NCI-H2227 (cell line): ENCODE data around the gene ADGRG7.

ENCODE experiments used
- DNase-seq: peaks from one replicate; lab custom pipeline; 2025; ENCODE audit not compliant: unreplicated experiment; lab: John Stamatoyannopoulos, UW

Gene ADGRG7

DNA sequence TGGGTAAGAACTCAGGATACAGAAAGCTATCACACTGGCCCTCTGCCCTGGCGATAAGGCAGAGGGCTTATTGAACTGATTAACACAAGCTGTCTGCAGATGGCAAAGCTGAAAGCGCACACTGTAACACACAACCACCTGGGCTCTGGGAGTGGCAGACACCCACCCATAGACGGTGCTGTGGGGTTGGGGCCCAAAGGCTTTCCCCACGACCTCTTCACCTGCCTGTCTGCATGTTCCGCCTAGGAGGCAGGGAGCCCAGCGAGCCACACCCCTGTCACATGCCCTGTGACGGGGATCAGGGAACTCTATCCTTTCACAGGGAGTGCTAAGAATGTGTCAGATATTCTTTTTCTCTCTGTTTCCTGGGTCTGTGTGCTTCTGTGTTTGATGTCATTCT is 87.8 kb downstream of the ADGRG7 start:
- no peak for DNase-seq

DNA sequence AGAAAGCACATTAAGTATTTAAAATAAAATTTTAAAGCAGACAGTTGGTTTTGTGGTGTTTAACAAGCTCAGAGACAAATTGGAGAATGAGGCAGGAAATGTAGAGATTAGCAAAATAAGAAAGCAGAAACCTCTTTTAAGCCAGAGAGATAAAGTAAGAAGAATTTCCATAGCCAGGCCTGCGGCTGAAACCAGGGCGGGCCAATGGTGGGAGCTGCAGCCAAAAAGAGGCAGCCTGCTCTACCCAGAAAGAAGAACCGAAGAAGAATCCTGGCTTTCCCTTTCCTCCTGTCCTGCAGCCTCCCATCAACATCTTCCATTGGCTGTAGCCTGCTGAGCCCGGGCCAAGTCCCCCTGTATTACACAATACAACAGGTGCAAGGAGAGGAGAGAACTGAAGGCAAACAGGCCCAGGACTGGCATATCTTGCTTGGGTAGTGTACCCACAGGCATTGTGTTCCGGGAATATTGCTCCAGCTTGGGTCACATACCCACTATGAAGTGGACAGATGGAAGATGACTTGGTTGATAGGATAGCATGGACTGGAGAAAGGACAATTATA is 88.4 kb downstream of the ADGRG7 start:
- DNase-seq, result no peak

DNA sequence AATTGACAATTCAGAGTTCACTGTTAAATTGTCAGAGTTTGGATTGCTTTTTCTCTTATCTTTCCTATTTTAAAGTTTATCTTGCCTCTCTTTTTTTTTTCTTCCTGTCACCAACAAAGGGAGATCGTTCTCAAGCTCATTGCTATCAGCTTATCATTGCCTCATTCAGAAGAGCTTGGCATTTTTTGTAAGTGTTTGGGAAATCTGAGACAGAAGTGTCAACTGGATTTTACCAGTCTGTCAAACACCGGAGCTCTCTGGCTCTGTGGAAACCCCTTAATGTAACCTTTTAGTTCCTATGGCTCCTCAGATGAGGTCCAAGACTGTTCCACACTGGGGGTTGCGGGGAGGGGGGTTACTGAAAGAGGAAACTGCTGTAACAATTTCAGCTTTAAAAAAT is 89.3 kb downstream of the ADGRG7 start:
- DNase-seq, result no peak

DNA sequence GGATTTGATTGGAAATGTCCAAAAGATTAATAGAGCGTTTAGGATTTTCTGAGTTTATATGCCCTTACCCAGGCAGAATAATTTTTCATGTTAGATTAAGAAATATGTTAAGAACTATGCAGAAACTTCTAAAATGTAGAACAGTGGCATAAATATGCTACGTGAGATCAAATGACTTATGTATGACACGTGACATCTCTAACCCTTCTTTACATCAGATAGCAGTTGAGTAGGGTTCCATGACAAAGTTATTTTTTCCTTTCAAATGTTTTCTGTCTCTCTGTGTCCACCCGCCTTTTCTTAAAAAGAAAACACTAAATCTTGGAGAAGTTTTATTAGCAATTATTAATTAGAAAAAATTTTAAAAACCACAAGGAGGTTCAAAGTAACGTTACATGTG is 91.3 kb downstream of the ADGRG7 start:
- DNase-seq, result no peak

DNA sequence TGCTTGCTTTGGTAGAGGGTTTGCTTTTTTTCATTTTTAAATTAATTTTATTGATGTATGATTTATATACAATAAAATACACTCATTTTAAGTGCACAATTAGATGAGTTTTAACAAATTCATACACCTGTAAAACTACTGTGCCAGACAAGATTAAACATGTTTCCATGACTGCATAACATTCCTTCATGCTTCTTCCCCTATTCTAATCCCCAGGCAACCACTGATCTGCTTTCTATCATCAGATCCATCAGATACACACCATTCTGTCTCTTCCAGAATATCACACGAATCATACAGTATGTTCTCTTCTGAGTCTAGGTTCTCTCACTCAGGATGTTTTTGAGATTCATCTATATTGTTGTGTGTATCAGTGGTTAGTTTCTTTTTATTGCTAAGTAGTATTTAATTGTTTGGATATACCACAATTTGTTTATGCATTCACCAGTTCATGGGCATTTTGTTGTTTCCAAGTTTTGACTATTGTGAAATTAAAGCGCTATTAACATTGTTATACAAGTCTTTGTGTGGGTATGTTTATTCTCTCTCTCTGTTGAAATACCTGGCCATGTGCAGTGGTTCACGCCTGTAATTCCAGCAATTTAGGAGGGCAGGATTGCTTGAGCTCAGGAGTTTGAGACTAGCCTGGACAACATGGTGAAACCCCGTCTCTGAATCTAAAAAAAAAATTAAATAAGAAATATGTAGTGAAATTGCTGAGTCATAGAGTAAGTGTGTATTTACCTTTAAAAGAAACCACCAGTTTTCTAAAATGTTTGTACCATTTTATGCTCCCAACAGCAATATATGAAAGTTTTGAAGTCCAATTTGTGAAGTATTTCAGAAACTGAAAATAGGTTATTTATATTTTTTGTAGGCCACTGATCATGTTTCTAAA is 92.9 kb downstream of the ADGRG7 start:
- no peak for DNase-seq

DNA sequence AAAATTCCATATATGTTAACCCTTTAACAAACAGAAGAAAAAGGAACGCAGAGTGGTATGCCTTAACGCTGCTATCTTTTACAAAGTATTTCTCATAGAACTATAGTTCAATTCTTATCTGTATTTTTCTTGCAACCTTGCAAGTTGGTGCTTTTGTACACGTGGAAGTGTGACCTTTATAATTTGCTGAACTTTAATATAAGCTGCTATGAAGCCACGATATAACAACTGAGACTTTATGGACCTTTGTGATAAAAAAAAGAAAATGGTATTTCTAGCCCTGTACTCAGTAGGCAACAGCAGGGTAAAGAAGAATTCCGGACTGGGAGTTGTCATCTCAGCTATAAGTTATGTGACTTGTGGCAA is 93.6 kb downstream of the ADGRG7 start:
- no peak for DNase-seq

DNA sequence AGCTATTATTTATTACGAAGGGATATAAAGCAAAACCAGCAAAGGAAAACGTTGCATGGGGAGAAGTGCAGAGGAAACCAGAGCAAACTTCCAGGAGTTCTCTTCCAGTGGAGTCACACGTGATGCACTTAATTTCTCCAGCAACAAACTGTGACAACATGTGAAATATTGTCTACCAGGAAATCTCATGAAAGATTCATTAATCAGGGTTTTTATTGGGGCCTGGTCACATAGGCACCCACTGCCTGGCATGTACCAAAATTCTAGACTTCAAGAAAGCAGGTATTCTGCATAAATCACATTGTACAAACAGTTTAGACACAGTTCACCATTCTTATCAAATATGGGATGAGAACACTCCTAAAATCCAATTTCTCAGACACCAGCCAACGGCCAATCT is 94.5 kb downstream of the ADGRG7 start:
- DNase-seq, result no peak

DNA sequence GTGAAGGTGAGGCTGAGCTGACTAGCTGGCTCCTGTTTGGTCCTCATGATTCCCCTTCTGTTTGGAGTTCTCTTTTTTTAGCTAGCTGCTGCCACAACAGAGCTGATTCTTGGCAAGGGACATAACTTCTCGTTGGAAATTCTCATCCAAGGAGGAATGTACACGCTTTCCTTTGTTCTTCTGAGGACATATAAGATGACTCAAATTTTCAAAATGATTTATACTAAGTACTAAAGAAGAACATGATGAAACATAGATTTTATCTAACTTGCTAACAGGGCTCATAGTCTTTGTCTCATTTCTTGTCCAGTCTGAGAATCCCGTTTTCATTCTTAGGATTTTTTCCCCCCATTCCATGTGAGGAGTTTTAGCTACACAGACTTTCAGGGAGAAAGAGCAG is 97.0 kb downstream of the ADGRG7 start:
- no peak for DNase-seq

DNA sequence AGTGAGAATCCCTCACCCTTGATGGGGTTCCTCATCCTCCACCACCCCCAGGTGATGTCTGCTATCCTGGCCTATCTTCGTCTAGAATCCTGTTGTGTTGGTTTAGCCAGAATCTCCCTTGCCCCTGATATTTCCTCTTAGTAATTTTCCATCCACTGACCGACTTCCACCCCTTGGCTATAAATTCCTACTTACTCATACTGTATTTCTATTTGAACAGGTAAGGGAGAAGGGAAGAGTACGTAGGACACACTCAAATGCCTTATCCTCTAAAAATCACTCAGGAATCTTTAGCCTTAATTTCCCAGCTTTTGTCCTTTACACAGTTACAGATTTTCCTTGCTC is 99.2 kb downstream of the ADGRG7 start:
- DNase-seq, result no peak

DNA sequence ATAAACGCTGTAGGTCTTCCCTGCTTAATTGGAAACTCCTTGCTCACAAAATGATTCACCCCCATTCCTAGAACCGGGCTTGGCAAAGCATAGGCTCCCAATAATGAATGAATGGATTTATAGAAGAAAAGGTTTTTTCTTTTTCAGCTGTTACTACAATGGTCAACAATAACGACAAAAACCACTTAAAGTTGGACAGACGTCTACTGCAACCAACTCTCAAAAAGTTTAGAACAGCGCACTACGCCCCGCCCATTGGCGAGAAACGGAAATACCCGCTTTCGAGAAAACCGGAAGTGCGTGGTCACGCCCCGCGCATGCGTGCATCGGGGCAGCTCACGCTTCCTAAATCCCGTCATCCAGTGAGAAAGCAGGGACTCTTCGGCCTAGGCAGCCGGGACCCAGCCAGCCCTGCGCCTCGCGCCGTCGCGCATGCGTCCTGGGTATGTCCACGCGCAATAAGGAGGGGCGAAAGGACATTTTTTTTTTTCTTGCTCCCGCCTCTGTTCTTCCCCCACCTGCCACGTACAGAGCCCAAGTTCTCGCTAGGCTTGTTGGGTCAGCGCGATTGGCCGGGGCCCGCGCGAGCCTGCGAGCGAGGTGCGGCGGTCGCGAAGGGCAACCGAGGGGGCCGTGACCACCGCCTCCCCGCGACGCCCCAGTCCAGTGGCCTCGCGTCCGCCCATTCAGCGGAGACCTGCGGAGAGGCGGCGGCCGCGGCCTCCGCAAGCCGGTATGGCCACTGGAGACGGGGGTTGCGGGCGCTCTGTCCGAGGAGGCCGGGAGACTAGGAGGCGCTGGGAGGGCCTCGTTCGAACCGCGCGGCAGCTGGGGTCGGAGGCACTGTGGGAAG is 99.8 kb downstream of the ADGRG7 start, which contains the start of gene TFG:
Gene TFG (plus strand): TSS at position 506 of the 853 bp plus-strand sequence. CDS start 4,192 bp downstream, outside the sequence.
- DNase-seq, result peak; percentile 98

DNA sequence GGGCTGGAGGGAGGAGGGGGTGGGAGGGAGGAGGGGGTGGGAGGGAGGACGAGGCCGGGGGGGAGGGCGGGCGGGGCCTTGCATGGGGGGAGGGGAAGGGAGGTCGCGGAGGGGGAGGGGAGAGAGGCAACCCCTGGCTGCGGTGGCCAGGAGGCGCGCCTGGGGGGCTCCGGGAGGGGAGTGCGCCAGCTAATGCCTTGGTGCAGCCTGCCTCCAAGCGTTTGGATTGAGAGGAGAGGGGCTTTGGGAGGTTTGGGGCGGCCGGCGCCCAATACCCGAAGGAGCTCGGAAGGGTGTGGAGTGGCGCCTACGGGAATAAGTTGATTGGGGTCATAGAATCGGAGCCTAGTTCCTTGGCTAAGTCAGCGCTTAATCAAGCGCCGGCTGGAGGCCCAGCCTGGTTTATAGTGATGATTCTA is 100.5 kb downstream of the ADGRG7 start:
- peak; percentile 64 for DNase-seq

DNA sequence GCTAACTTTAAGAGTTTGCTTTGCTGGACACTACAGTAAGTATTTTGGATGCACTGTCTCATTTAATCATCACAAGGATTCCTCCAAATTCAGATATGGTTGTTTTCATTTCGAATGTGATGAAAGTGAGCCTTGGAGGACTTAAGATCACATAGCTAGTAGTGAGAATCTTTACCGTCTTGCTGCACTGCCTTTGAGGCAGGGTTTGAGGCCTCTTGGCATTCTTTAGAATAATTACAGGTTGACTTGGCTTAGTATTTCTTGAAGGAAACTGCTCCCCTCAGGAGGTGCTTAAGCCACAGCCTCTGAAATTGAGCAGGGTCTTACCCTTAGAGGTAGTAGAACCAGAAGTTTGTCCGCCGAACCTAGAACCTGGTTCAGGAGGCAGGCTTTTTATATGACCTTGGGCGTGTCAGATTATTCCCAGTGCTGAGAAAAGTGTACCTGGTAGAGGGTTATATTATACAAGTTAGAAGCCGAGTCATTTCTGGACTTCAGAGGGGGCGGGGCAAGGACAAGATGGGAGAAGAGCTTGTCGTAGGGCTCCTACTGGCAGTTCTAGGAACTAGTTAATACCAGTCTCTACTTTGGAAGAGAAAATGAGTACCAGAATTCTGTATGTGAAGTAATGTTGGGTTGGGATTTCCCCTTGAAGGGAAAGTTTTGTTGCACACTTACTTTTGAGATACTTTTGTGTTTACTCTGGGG is 101.0 kb downstream of the ADGRG7 start:
- DNase-seq, result peak; percentile 43

DNA sequence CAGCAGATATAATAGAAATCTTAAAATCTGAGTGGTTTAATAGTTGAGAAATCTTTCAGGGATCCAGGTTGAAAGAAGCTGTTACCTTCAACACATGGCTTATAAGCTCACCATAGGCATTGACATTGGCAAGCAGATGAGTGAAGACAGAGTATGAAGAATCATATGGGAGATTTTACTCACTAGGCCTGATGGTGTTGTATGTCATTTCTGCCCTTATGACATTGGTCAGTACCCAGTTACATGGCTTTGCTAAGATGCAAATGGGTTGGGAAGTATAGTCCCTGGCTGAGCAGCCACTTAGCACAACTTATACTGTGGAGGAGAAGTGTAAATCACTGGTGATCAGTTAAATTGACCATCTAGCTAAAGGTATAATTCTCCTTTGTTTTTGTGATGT is 105.8 kb downstream of the ADGRG7 start:
- DNase-seq, result no peak

DNA sequence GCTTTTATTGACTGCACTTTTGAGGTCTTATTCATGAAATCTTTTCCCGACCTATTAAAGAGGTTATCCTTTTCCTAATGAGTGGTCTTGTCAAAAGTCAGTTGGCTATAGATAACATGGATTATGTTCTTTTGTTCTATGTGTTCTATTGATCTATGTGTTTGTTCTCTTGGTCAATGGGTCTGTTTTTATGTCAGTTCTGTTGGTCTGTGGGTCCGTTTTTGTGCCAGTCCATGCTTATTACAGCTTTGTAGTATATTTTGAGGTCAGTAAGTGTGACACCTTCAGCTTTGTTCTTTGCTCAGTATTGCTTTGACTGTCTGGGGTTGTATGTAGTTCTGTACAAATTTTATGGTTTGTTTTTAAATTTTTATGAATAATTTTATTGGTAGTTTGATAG is 107.7 kb downstream of the ADGRG7 start:
- no peak for DNase-seq

DNA sequence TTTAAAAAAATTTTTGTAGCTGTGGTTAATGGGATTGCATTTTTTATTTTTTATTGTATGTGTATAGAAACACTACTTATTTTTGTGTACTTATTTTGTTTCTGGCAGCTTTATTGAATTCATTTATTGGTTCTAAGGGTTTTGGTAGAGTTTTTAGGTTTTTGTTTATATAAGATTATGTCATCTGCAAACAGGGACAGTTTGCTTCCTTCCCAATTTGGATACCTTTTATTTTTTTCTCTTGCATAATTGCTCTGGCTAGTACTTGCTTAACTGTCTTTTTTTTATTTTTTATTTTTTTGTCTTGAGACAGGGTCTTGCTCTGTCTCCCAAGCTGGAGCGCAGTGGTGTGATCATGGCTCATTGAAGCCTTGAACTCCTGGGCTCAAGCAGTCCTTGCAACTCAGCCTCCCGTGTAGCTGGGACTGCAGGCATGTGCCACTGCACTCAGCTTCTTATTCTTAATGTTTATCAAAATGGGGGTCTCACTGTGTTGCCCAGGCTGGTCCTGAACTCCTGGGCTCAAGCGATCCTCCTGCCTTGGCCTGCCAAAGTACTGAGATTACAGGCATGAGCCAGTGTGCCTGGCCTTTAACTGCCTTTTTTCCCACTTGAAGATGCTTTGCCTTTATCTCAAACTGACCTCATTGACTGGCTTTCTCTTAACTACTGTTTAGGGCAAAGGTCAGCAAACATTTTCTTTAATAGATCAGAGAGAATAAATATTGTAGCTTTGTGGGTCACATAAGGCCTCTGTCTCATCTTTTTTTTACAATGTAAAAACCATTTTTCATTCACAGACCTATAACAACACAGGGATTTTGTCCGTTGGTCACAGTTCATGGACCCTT is 108.5 kb downstream of the ADGRG7 start:
- no peak for DNase-seq

DNA sequence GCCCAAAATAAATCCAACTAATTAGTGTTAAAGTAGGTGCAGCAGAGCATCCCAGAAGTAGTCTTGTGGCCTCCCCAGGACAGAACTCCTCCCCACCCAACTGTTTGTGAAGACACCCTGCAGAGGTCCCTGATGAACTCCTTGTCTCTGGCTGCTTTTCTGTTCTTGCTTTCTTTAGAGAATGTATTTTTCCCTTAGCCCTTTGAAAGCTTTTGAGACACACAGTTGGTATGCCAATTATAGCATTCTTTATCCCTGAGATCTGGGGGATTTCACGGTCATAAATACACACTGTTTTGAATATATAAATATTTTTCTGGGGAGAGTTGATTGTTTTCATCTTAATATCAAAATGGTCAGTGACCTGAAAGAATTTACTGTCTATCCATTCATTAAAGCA is 109.7 kb downstream of the ADGRG7 start:
- no peak for DNase-seq

DNA sequence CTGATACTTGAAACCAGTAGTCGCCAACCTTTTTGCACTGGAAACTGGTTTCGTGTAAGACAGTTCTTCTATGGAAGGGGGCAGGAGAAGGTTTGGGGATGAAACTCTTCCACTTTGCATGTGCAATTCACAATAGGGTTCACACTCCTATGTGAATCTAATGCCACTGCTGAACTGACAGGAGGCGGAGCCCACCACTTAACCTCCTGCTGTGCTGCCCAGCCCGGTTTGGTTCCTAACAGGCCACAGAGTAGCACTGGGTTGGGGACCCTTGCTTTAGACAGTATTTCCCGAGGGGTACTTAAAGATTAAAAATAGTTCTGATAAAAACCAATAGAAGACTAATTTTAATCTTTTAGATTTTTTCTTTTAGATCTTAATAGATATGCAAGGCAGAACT is 111.0 kb downstream of the ADGRG7 start:
- DNase-seq, result peak; percentile 13

DNA sequence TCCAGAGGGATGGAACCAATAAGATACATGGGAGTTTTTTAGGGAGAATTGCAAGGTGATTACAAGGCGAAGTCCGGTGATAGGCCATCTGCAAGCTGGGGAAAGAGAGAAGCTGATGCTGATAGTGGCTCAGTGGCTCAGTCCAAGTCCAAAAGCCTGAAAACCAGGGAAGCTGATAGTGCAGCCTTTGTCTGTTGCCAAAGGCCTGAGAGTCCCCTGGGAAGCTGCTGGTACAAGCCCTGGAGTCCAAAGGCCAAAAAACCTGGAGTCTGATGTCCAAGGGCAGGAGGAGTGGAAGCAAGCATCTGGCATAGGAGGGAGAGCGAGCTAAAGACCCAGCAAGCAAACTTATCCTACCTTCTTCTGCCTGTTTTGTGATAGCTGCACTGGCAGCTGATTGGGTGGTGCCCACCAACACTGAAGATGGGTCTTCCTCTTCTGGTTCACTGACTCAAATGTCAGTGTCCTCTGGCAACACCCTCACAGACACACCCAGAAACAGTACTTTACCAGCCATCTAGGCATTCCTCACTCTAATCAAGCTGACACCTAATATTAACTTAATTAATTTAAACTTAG is 116.6 kb downstream of the ADGRG7 start:
- no peak for DNase-seq

DNA sequence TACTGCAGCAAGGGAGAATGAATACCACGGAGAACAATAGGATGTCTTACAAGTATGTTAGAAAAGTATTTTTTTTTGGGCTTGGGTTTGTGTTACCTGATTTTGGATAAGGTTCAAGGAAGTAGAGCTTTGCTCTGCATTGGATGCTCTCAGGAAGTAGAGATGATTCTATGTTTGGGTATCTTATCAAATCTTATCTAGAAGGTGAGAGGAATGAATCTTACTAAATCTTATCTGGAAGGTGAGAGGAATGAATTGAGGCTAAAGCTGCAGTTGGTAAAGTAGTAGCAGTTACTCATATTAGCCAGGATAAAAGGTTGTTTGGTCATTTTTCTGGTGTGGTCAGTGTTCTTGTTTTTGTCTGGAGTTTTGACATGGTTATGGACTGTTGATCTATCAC is 117.3 kb downstream of the ADGRG7 start:
- no peak for DNase-seq

DNA sequence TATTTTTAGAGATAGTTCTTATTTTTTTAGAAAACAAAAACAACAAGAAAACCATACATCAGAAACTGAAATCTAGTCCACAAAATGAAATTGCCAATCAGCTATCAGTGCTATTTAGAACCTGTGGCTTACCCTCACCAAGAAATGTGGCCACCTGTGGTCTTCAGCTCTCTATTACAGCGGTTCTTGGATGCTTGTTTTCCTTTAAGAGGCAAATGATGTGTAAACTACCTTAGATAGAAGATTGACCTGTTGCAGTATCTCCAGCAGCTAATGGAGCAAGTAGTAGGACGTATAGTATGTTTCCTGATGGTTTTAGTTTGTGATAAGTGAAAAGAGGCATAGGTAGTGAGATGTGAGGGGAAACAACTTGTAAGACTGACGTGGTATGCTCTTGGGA is 121.1 kb downstream of the ADGRG7 start:
- DNase-seq, result no peak
